Kasumi-1 (cell line): ENCODE data around the gene NFAT5.
"Not testable (repeated sequence)": the region's sequence is repeated elsewhere in the genome, so short reads cannot be mapped to it uniquely, and the experiment has no call there.

Source experiments
- DNase-seq, 2 experiments: peaks; one replicate each; lab custom pipeline; 2025; lab: John Stamatoyannopoulos, UW

Gene NFAT5, protein sequence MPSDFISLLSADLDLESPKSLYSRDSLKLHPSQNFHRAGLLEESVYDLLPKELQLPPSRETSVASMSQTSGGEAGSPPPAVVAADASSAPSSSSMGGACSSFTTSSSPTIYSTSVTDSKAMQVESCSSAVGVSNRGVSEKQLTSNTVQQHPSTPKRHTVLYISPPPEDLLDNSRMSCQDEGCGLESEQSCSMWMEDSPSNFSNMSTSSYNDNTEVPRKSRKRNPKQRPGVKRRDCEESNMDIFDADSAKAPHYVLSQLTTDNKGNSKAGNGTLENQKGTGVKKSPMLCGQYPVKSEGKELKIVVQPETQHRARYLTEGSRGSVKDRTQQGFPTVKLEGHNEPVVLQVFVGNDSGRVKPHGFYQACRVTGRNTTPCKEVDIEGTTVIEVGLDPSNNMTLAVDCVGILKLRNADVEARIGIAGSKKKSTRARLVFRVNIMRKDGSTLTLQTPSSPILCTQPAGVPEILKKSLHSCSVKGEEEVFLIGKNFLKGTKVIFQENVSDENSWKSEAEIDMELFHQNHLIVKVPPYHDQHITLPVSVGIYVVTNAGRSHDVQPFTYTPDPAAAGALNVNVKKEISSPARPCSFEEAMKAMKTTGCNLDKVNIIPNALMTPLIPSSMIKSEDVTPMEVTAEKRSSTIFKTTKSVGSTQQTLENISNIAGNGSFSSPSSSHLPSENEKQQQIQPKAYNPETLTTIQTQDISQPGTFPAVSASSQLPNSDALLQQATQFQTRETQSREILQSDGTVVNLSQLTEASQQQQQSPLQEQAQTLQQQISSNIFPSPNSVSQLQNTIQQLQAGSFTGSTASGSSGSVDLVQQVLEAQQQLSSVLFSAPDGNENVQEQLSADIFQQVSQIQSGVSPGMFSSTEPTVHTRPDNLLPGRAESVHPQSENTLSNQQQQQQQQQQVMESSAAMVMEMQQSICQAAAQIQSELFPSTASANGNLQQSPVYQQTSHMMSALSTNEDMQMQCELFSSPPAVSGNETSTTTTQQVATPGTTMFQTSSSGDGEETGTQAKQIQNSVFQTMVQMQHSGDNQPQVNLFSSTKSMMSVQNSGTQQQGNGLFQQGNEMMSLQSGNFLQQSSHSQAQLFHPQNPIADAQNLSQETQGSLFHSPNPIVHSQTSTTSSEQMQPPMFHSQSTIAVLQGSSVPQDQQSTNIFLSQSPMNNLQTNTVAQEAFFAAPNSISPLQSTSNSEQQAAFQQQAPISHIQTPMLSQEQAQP (N-terminal part only)

GRCh38 chr16:69565671-69566239 lies at the start of gene NFAT5:
Gene NFAT5 (plus strand): TSS chr16:69565966. CDS start chr16:69566302, 336 bp downstream.
- DNase-seq, result peak; percentile 85 to 87

- not testable (repeated sequence) for DNase-seq
Measured at GRCh38 chr16:69517914-69518313, 47.9 kb upstream of the NFAT5 start.

DNA sequence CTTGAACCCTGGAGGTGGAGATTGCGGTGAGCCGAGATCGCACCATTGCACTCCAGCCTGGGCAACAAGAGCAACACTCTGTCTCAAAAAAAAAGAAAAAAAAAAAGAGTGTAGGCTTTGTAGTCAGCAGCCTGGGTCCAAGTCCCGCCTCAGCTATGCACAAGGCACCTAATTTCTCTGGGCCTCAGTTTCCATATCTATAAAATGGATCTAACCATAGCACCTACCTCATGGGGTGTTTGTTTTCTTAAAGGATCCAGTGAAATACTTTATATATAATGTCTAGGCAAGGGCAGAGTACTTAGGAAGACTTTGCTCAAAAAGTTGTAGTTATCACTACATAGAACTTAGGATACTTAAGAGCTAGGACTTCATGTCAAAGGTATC lies 45.4 kb upstream of the NFAT5 start:
- DNase-seq, result no peak

DNA sequence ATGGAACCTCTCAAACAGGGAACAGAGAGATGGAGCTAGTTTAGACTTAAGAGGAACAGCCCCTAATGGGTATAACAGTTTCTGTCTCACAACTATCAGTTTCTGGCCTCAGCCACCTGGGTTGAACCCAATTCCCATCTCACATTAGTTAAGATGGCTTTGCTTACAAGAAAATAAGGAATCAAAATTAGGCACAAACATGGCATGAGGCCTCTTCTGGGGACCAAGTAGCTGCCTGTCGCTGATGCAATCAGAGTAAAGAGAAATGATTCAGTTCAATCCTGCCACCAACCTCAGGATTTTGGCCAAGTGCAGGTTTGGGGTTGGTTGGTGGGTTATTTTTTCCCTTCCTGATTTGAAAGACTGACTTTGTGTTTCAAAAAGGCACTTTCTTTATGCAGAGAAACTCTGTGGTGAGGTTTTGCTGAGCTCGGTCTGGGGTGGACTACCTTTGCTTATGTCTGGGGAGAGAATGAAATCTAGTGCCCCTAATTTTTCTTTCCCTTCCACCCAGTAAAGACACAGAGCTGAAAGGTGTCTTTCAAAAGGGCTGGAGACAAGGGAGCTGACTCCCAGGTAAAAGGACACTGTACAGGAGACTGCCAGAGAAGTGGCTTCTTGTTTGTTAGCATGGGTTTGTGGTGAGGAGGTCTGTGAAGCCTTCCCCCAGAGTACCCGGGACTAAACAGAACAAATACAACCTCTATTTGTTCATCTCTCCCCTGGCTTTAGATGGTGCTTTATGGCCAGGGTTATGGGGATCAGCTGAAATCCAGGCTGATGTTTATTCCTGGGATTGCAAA lies 44.8 kb upstream of the NFAT5 start:
- no peak for DNase-seq

GRCh38 chr16:69522041-69522578 lies 43.7 kb upstream of the NFAT5 start:
- no peak for DNase-seq

GRCh38 chr16:69522732-69523404 lies 42.9 kb upstream of the NFAT5 start:
- DNase-seq, result no peak

- DNase-seq, result no peak
Measured at GRCh38 chr16:69523566-69524305, 42.0 kb upstream of the NFAT5 start.

DNA sequence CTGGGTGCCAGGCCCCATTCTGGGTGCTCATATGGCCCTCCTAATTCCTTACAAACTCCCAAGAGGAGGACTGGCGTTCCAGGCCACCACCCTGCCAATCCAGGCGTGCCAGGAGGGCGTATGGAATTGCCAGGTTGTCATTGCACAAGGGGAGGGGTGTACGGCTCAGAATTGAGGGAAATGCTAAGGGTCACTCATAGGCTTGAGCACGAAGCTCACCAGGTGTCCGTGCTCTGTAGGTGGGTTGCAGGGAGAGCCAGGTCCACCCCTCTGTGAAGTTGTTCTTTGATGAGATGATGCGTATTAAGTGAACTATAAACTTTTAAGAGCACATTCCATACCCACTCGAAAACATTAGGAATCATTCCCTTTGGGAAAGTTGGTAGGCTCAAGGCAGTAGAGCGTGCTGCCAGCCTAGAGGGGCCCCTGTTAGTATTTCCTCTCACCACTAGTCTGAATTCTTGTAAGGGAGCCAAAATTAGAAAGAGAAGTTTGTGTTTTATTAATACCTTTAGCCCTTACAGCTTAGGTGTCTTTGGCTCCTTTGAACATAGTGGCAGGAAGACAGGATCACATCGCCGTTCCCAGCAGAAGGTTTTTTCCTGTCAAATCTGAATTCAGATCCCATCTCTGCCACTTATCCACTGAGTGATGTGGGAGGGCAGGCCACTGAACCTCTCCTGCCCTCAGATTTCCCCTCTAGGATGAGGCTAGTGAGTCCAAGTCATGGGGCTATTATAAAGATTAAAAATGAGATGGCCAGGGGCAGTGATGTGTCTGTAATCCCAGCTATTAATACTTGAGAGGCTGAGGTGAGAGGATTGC lies 38.7 kb upstream of the NFAT5 start:
- DNase-seq, result peak in 1 of 2 experiments; percentile 30

DNA sequence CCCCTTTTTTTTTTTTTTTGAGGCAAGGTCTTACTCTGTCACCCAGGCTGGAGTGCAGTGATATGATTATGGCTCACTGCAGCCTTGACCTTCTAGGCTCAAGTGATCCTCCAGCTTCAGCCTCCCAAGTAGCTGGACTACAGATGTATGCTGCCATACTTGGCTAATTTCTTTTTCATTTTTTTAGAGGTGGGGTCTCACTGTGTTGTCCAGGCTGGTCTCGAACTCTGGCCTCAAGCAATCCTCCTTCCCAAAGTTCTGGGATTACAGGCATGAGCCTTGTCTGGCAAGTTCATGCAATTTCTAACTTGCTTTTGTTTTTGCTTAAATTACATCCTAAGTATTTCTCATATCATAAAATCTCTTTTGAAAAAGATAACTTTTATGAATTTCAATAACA lies 33.8 kb upstream of the NFAT5 start:
- no peak for DNase-seq

- no peak for DNase-seq
Measured at GRCh38 chr16:69532641-69533455, 32.9 kb upstream of the NFAT5 start.

GRCh38 chr16:69534720-69535119 lies 31.0 kb upstream of the NFAT5 start:
- DNase-seq, result no peak

DNA sequence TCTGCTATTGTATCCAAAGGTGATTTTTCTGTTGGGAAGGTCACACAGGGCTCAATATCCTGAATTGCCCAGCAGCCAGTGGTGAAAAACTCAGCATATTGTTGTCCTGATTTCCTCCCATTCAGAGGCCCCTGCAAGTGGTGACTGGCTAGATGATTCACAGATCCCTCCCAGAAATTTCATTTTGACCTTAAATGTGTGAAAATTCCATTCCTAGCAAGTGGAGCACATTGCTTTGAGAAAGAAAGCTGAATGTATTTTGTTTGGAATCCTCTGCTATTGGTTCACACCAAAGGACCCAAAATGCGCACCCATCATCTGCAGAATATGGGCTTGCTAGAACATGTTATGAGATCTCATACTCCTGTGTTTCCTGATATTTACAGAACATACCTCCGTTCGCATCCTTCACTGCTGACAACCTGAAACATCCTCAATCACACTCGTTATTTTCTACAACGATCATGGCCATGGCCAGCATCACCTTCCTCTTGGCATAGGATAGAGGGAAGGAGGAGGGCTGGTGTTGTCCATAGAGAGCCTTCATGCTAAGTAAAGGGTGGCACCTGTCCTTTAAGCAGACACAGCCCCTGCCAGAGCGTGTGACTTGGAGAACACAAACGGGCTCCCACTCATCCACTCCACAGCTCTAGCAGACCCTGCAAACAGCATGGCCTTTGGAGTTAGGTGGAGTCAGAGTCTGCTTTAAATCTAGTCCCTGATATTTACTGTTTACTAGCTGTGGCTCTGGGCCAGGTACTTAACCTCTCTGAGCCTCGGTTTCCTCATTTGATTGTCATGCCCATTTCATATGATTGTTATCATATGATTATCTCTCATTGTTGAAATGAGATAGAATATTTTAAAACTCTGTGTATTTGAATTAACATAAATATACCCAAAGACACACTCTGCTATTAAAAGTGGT lies 30.4 kb upstream of the NFAT5 start:
- no peak for DNase-seq

GRCh38 chr16:69537706-69538080 lies 28.1 kb upstream of the NFAT5 start:
- no peak for DNase-seq

DNA sequence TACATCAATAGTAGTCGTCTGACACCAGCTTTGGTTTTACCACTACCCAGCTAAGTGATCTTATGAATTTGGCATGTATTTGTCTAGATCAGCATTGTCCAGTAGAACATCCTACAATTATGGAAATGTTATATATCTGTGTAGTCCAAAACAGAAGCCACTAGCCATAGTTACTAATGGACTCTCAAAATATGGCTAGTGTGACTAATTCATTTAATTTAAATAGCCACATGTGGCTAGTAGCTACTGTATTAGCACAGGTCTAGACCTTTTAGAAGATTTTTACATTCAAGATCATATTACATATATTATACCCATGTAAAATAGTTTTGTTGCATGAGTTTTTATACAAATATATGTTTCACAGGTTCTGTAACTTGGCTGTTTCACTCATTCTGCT lies 27.0 kb upstream of the NFAT5 start:
- DNase-seq, result no peak

- DNase-seq, result no peak
Measured at GRCh38 chr16:69542974-69543373, 22.8 kb upstream of the NFAT5 start.

GRCh38 chr16:69544088-69544487 lies 21.7 kb upstream of the NFAT5 start:
- DNase-seq, result no peak

DNA sequence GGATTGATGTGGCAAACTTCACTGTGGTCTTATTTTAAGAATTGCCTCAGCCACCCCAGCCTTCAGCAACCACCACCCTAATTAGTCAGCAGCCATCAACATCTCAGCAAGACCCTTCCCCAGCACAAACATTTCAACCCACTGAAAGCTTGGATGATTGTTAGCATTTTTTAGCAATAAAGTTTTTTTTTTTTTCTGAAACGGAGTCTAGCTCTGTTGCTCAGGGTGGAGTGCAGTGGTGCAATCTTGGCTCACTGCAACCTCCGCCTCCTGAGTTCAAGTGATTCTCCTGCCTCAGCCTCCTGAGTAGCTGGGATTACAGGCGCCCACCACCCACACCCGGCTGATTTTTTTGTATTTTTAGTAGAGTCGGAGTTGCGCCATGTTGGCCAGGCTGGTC lies 19.1 kb upstream of the NFAT5 start:
- not testable (repeated sequence) for DNase-seq
